Measurements from ENCODE around the gene RBM19. TPM values are rescaled to one million over a fixed set of nuclear protein-coding genes. Genes with fewer than 3 reads are reported as not detected.

RBM19 gene
- total and polyA plus RNA-seq, 3 experiments from 2014 or later: 12.6 to 114 (median 109) TPM

DNA sequence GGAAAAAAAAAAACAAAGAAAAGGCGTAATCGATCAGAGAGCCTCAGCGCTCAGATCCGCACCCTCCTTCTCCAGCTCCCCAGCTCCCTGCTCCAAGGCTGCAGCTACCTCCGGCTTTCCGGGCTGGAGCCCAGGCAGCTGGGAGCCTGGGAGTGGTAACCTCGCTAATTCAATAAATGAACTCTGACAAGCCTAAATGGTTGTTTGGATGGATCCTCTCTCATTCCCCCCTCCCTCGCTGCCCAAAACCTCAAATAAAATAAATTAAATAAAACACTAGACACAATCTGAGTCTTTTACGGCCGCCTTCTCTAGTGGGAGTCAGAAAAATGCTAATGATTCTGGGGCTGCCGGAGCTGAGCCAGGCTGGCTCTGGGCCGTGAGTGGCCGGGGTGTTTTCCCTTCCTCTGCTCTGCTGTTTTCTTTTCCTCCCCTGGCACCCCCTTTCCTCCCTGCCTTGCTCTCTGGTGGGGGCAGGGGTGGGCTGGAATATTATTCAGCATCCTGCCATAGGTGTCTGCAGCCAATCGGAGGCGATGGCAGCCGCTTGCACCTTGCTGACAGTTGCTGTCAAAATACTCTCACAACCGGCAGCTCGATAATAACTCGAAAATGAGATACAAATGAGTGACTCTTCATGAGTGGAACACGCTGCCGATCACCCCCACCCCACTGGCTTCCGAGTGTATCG, 76.1 kb downstream of the RBM19 start:
- Mint-ChIP-seq H3K36me3 (peaks cover 0 to 67% (median 17%) of the 10 kb centered on the region in 3 donors), H3K9me3 (no peaks in the 10 kb centered on the region), H3K4me3 (no peak overlapping the region), H3K27ac (no peak overlapping the region), H3K27me3 (no peaks in the 10 kb centered on the region), H3K4me1 (no peaks in the 10 kb centered on the region)
- Histone ChIP-seq H3K4me1 (ENCODE audit: insufficient read depth, low read length) (no peaks in the 10 kb centered on the region), H3K27ac (ENCODE audit: low read depth, low read length) (no peak overlapping the region), H3K36me3 (ENCODE audit: insufficient read depth, low read length) (no peaks in the 10 kb centered on the region), H3K9me3 (ENCODE audit: low read length) (no peaks in the 10 kb centered on the region), H3K4me3 (ENCODE audit: low read length) (no peak overlapping the region), H3K27me3 (ENCODE audit: insufficient read depth, low read length, poor library complexity, severe bottlenecking) (no peaks in the 10 kb centered on the region)
- no peak for DNase-seq
- ChIA-PET CTCF (no interaction called here), POLR2A (no interaction called here)

DNA sequence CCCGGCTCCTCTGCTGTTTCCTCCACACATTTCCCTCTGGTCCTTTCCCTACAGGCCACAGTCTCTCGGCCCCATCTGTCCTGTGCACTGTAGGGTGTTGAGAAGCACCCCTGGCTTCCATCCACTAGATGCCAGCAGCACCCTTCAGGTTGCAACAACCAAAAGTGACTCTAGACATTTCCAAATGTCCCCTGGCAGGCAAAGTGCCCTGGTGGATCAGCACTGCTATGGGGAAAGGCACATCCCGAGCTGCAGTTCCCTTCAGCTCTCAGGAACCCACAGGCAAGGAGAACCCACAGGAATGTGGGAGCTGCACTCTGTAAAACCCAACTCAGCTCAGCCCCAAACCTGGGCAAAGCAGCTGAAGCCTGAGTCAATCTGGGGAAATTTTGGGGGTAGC, 77.0 kb downstream of the RBM19 start:
- no peaks in the 10 kb centered on the region for H3K9me3 ChIP-seq (ENCODE audit: low read length)
- no peak overlapping the region for H3K4me3 ChIP-seq (ENCODE audit: low read length)
- H3K4me1 ChIP-seq (ENCODE audit: insufficient read depth, low read length): no peaks in the 10 kb centered on the region
- ChIA-PET CTCF (no interaction called here), POLR2A (no interaction called here)
- peaks cover 0 to 69% (median 20%) of the 10 kb centered on the region in 3 donors for H3K36me3 Mint-ChIP-seq
- H3K4me3 Mint-ChIP-seq: no peak overlapping the region
- H3K27me3 ChIP-seq (ENCODE audit: insufficient read depth, low read length, poor library complexity, severe bottlenecking): no peaks in the 10 kb centered on the region
- no peaks in the 10 kb centered on the region for H3K27me3 Mint-ChIP-seq
- no peak overlapping the region for H3K27ac Mint-ChIP-seq
- no peaks in the 10 kb centered on the region for H3K36me3 ChIP-seq (ENCODE audit: insufficient read depth, low read length)
- no peaks in the 10 kb centered on the region for H3K9me3 Mint-ChIP-seq
- H3K4me1 Mint-ChIP-seq: no peaks in the 10 kb centered on the region
- no peak overlapping the region for H3K27ac ChIP-seq (ENCODE audit: low read depth, low read length)
- DNase-seq: no peak

DNA sequence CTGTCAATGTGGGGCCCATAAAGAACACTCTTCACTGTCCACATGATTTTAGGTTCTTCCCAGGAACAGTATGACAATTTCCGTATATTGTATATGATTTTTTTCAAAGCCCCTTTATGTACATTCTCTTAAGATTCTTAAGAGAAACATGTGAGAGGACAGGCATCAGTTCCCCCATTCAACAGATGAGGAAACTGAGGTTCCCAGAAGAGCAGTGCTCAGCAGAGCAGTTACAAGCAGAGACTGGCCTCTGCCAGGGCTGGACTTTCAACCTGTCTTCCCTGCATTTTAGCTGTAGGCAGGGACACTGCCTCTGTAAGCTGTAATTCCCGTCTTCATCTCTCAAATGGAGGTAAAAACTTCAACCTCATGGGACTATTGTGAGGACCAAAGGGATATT, 77.7 kb downstream of the RBM19 start:
- Mint-ChIP-seq H3K27me3 (no peaks in the 10 kb centered on the region), H3K27ac (no peak overlapping the region), H3K36me3 (peaks cover 0 to 68% (median 20%) of the 10 kb centered on the region in 3 donors), H3K4me1 (no peaks in the 10 kb centered on the region), H3K9me3 (no peaks in the 10 kb centered on the region), H3K4me3 (no peak overlapping the region)
- H3K36me3 ChIP-seq (ENCODE audit: insufficient read depth, low read length): no peaks in the 10 kb centered on the region
- POLR2A ChIA-PET: no interaction called here
- no peak overlapping the region for H3K27ac ChIP-seq (ENCODE audit: low read depth, low read length)
- no peak for DNase-seq
- CTCF ChIA-PET: no interaction called here
- H3K27me3 ChIP-seq (ENCODE audit: insufficient read depth, low read length, poor library complexity, severe bottlenecking): no peaks in the 10 kb centered on the region
- no peaks in the 10 kb centered on the region for H3K4me1 ChIP-seq (ENCODE audit: insufficient read depth, low read length)
- H3K4me3 ChIP-seq (ENCODE audit: low read length): no peak overlapping the region
- H3K9me3 ChIP-seq (ENCODE audit: low read length): no peaks in the 10 kb centered on the region

DNA sequence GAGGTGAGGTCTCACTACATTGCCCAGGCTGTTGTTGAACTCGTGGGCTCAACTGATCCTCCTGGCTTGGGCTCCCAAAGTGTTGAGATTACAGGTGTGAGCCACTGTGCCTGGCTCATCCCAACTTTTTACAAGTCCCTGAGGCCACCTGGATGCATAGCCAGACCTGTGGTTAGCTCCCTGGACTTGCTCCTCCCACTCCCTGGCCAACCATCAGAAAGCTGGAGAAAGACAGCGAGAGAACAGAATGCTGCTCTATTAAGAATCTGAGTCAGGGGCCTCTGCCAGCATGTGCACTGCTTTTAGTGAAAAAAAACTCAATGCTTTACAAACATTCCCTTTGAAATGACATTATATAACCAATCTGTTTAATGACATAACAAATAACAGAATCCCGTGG, 78.2 kb downstream of the RBM19 start:
- H3K4me1 ChIP-seq (ENCODE audit: insufficient read depth, low read length): no peaks in the 10 kb centered on the region

DNA sequence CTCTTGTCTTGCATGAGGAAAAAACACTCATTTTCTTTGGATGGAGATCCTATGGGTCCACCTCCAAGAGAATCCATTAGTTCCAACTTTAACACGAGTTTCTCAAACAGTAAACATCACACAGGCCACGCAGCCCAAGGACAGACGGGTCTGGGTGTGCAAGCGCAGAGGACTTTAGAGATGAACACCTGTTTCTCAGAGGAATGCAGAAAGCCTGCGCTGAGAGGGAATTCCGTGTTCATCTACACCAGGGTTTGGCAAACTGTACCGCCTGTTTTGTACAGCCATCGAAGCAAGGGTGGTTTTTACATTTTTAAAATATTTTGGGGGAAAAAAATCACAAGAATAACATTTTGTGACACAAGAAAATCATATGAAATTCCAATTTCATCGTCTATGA, 79.4 kb downstream of the RBM19 start:
- CTCF ChIA-PET: no interaction called here
- H3K27ac Mint-ChIP-seq: no peak overlapping the region
- Histone ChIP-seq H3K4me1 (ENCODE audit: insufficient read depth, low read length) (no peaks in the 10 kb centered on the region), H3K36me3 (ENCODE audit: insufficient read depth, low read length) (no peaks in the 10 kb centered on the region), H3K4me3 (ENCODE audit: low read length) (no peak overlapping the region), H3K27ac (ENCODE audit: low read depth, low read length) (no peak overlapping the region), H3K9me3 (ENCODE audit: low read length) (no peaks in the 10 kb centered on the region), H3K27me3 (ENCODE audit: insufficient read depth, low read length, poor library complexity, severe bottlenecking) (no peaks in the 10 kb centered on the region)
- H3K4me3 Mint-ChIP-seq: no peak overlapping the region
- POLR2A ChIA-PET: no interaction called here
- peaks cover 0 to 72% (median 19%) of the 10 kb centered on the region in 3 donors for H3K36me3 Mint-ChIP-seq
- no peaks in the 10 kb centered on the region for H3K4me1 Mint-ChIP-seq
- no peaks in the 10 kb centered on the region for H3K9me3 Mint-ChIP-seq
- H3K27me3 Mint-ChIP-seq: no peaks in the 10 kb centered on the region
- DNase-seq: no peak

More for the DNA sequence above, 78.2 kb downstream of the RBM19 start:
- Histone ChIP-seq H3K27ac (ENCODE audit: low read depth, low read length) (no peak overlapping the region), H3K27me3 (ENCODE audit: insufficient read depth, low read length, poor library complexity, severe bottlenecking) (no peaks in the 10 kb centered on the region), H3K9me3 (ENCODE audit: low read length) (no peaks in the 10 kb centered on the region), H3K4me3 (ENCODE audit: low read length) (no peak overlapping the region), H3K36me3 (ENCODE audit: insufficient read depth, low read length) (no peaks in the 10 kb centered on the region)
- ChIA-PET CTCF (no interaction called here), POLR2A (no interaction called here)
- Mint-ChIP-seq H3K9me3 (no peaks in the 10 kb centered on the region), H3K4me3 (no peak overlapping the region), H3K4me1 (no peaks in the 10 kb centered on the region), H3K27ac (no peak overlapping the region), H3K36me3 (peaks cover 0 to 70% (median 20%) of the 10 kb centered on the region in 3 donors), H3K27me3 (no peaks in the 10 kb centered on the region)
- no peak for DNase-seq

DNA sequence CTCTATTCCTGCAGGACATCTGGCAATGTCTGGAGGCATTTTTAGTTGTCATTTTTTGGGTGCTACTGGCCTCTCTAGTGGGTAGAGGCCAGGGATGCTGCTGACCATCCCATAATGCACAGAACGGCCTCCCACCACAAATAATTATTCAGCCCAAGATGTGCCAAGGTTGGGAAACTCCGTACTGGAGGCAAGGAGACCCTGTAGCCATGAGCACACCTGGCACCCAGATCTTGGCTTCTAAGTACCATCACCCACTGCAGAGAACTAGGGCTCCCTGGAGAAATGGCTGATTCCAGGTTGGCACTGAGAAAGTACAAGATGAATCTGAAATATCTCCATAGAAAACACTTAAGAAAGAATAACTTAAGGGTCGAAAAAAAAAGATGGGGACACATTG, 81.7 kb downstream of the RBM19 start:
- Histone ChIP-seq H3K36me3 (ENCODE audit: insufficient read depth, low read length) (no peaks in the 10 kb centered on the region), H3K4me1 (ENCODE audit: insufficient read depth, low read length) (no peaks in the 10 kb centered on the region), H3K9me3 (ENCODE audit: low read length) (no peaks in the 10 kb centered on the region), H3K27me3 (ENCODE audit: insufficient read depth, low read length, poor library complexity, severe bottlenecking) (no peaks in the 10 kb centered on the region), H3K27ac (ENCODE audit: low read depth, low read length) (no peak overlapping the region), H3K4me3 (ENCODE audit: low read length) (no peak overlapping the region)
- Mint-ChIP-seq H3K27me3 (no peaks in the 10 kb centered on the region), H3K9me3 (no peaks in the 10 kb centered on the region), H3K4me1 (peaks cover 0 to 2% (median 0%) of the 10 kb centered on the region in 3 donors), H3K4me3 (no peak overlapping the region), H3K36me3 (peaks cover 0 to 74% (median 19%) of the 10 kb centered on the region in 3 donors), H3K27ac (no peak overlapping the region)
- CTCF ChIA-PET: interaction anchor here (0.6 kb wide), 1 partner anchor 1579 kb away, joined by 3 read pairs; no protein-coding TSS in a partner anchor
- POLR2A ChIA-PET: no interaction called here
- DNase-seq: no peak

GRCh38 chr12:113882690-113883089, 83.4 kb downstream of the RBM19 start:
- Histone ChIP-seq H3K27ac (ENCODE audit: low read depth, low read length) (no peak overlapping the region), H3K4me1 (ENCODE audit: insufficient read depth, low read length) (no peaks in the 10 kb centered on the region), H3K9me3 (ENCODE audit: low read length) (no peaks in the 10 kb centered on the region), H3K4me3 (ENCODE audit: low read length) (no peak overlapping the region), H3K36me3 (ENCODE audit: insufficient read depth, low read length) (no peaks in the 10 kb centered on the region), H3K27me3 (ENCODE audit: insufficient read depth, low read length, poor library complexity, severe bottlenecking) (no peaks in the 10 kb centered on the region)
- Mint-ChIP-seq H3K9me3 (no peaks in the 10 kb centered on the region), H3K36me3 (peaks cover 0 to 75% (median 14%) of the 10 kb centered on the region in 3 donors), H3K4me1 (peaks cover 0 to 2% (median 0%) of the 10 kb centered on the region in 3 donors), H3K27ac (peak overlapping the region in 1 of 8 donors; percentile 60), H3K27me3 (no peaks in the 10 kb centered on the region), H3K4me3 (no peak overlapping the region)
- POLR2A ChIA-PET: no interaction called here
- no peak for DNase-seq
- CTCF ChIA-PET: no interaction called here

DNA sequence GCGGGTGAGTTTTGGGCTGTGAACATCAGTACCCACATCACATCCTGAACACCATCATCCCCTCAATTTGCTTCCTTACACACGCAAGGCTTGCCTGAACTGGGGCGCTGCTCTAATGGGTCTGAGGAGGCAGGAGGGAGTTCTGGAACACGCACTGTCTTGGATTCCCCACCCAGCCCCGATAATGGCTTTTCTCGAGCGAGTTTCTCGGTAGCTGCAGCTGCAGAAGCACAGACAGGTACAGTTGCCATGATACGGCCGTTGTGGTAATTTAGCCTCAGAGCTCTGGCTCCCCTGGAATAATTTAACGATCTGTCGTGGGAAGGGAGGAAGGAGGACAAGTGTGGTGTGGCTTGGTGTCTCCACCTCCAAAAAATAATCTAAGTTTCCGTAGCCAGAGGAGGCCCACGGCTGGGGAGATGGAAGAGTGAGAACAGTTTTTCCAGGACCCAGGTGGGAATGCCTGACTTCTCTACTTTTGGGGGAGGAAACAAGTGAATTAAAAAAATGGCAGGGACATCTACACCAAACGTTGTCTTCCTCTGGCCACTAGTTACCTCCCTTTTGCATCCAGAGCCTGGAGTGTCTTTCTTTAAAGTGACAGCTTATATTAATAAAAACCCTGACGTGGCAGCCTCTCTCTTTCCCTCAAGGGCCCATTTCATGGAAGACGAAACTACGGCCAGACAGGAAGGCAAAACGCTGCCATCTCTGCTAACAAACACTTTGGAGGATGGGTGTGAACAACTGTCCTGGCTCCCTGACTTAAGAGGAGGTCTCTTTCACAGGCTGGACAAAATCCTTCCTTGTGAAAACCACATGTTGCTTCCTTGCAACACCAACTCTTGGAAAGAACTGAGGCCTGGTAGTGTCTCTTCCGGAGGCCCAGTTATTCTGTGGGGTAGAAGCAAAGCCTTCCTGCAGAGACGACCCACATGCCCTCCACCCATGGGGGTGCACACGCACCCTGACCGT, 84.8 kb downstream of the RBM19 start:
- Mint-ChIP-seq H3K36me3 (peaks cover 0 to 73% (median 11%) of the 10 kb centered on the region in 3 donors), H3K4me3 (no peak overlapping the region), H3K27me3 (no peaks in the 10 kb centered on the region), H3K27ac (no peak overlapping the region), H3K4me1 (peaks cover 0 to 2% (median 0%) of the 10 kb centered on the region in 3 donors), H3K9me3 (no peaks in the 10 kb centered on the region)
- Histone ChIP-seq H3K36me3 (ENCODE audit: insufficient read depth, low read length) (no peaks in the 10 kb centered on the region), H3K4me3 (ENCODE audit: low read length) (no peak overlapping the region), H3K4me1 (ENCODE audit: insufficient read depth, low read length) (no peaks in the 10 kb centered on the region), H3K9me3 (ENCODE audit: low read length) (no peaks in the 10 kb centered on the region), H3K27me3 (ENCODE audit: insufficient read depth, low read length, poor library complexity, severe bottlenecking) (no peaks in the 10 kb centered on the region), H3K27ac (ENCODE audit: low read depth, low read length) (no peak overlapping the region)
- DNase-seq: no peak
- POLR2A ChIA-PET: no interaction called here
- CTCF ChIA-PET: no interaction called here
